HS-5 (cell line): ENCODE results near the gene NPRL2.
"Not testable (repeated sequence)": the region's sequence is repeated elsewhere in the genome, so short reads cannot be mapped to it uniquely, and the experiment has no call there.

Experiments used
- DNase-seq: peaks from one replicate; pipeline ENCODE4 v3.0.0-alpha.2; 2012; ENCODE audit warnings: low read depth

The NPRL2 gene

GRCh38 chr3:50327129-50327528 lies 23.4 kb downstream of the NPRL2 start:
- DNase-seq = no peak

GRCh38 chr3:50326182-50326541 lies 24.4 kb downstream of the NPRL2 start:
- DNase-seq = no peak

GRCh38 chr3:50325497-50326181 lies 24.9 kb downstream of the NPRL2 start:
- no peak for DNase-seq

GRCh38 chr3:50325113-50325480 lies 25.5 kb downstream of the NPRL2 start:
- DNase-seq = no peak

- no peak for DNase-seq
These were observed 26.0 kb downstream of the NPRL2 start for GRCh38 chr3:50324351-50325112.

- no peak for DNase-seq
These were observed 26.9 kb downstream of the NPRL2 start for GRCh38 chr3:50323614-50324199.

- no peak for DNase-seq
These were observed 27.4 kb downstream of the NPRL2 start for GRCh38 chr3:50323092-50323600.

GRCh38 chr3:50322386-50323091 lies 28.0 kb downstream of the NPRL2 start, which contains the start of gene HYAL2:
Gene HYAL2, minus strand, starts transcription at chr3:50322745. Its CDS starts 2,256 bp downstream, at chr3:50320489.
- DNase-seq = no peak

- no peak for DNase-seq
These were observed 28.5 kb downstream of the NPRL2 start for GRCh38 chr3:50322115-50322385.

GRCh38 chr3:50321336-50322114 lies 29.1 kb downstream of the NPRL2 start:
- DNase-seq = peak; percentile 56

- no peak for DNase-seq
These were observed 29.7 kb downstream of the NPRL2 start for GRCh38 chr3:50320853-50321335.

- DNase-seq = no peak
These were observed 30.5 kb downstream of the NPRL2 start for GRCh38 chr3:50319894-50320625.

GRCh38 chr3:50319181-50319893 lies 31.2 kb downstream of the NPRL2 start:
- no peak for DNase-seq

- no peak for DNase-seq
These were observed 32.0 kb downstream of the NPRL2 start for GRCh38 chr3:50318615-50319014.

- DNase-seq = no peak
These were observed 32.4 kb downstream of the NPRL2 start for GRCh38 chr3:50318163-50318562.

- DNase-seq = no peak
These were observed 33.3 kb downstream of the NPRL2 start for GRCh38 chr3:50317300-50317699.

GRCh38 chr3:50316657-50317242 lies 33.8 kb downstream of the NPRL2 start:
- no peak for DNase-seq

- DNase-seq = no peak
These were observed 35.8 kb downstream of the NPRL2 start for GRCh38 chr3:50314816-50315215.

- no peak for DNase-seq
These were observed 36.2 kb downstream of the NPRL2 start for GRCh38 chr3:50314342-50314741.

- not testable (repeated sequence) for DNase-seq
These were observed 38.5 kb downstream of the NPRL2 start for GRCh38 chr3:50312041-50312440.
